ENCODE measurements around the gene AQP5.

AQP5 gene

GRCh38 chr12:49961111-49961922 is at the start of gene AQP5:
Gene AQP5 (plus strand): TSS chr12:49961872. CDS start chr12:49962018, 146 bp downstream.
- DNase-seq (ENCODE audit: low spot score), result no peak
- TF ChIP-seq CTCF (conservative IDR thresholded peaks at IDR 0.05; ENCODE audit: low read depth), result no peak
- CTCF ChIA-PET, result interaction anchor here (0.7 kb wide), 1 partner anchor 95 kb away, joined by 3 read pairs; no protein-coding TSS in a partner anchor
- peak within 1 kb of the TSS; percentile 53 for H3K27ac ChIP-seq
- POLR2A ChIA-PET (ENCODE audit: low non-redundant PET), result no interaction called here

- H3K27ac ChIP-seq, result no peak overlapping the region
- no peak for DNase-seq (ENCODE audit: low spot score)
- no peak for TF ChIP-seq CTCF (conservative IDR thresholded peaks at IDR 0.05; ENCODE audit: low read depth)
- ChIA-PET POLR2A (ENCODE audit: low non-redundant PET) (no interaction called here), CTCF (interaction anchor here (0.5 to 1.2 kb wide), 3 partner anchors 12 to 423 kb away, joined by 3 to 4 read pairs (median 3); no protein-coding TSS in a partner anchor)
Measured at GRCh38 chr12:49912345-49913255, 49.1 kb upstream of the AQP5 start.

GRCh38 chr12:49916129-49916919 is 45.3 kb upstream of the AQP5 start:
- no peak for DNase-seq (ENCODE audit: low spot score)
- TF ChIP-seq CTCF (conservative IDR thresholded peaks at IDR 0.05; ENCODE audit: low read depth), result no peak
- ChIA-PET POLR2A (ENCODE audit: low non-redundant PET) (no interaction called here), CTCF (interaction anchor here (0.9 kb wide), 1 partner anchor 78 kb away, joined by 4 read pairs; no protein-coding TSS in a partner anchor)
- no peak overlapping the region for H3K27ac ChIP-seq

GRCh38 chr12:49917166-49917787 is 44.4 kb upstream of the AQP5 start:
- CTCF ChIA-PET, result no interaction called here
- POLR2A ChIA-PET (ENCODE audit: low non-redundant PET), result no interaction called here
- no peak overlapping the region for H3K27ac ChIP-seq
- no peak for DNase-seq (ENCODE audit: low spot score)
- no peak for TF ChIP-seq CTCF (conservative IDR thresholded peaks at IDR 0.05; ENCODE audit: low read depth)

- no peak for TF ChIP-seq CTCF (conservative IDR thresholded peaks at IDR 0.05; ENCODE audit: low read depth)
- ChIA-PET CTCF (no interaction called here), POLR2A (ENCODE audit: low non-redundant PET) (no interaction called here)
- no peak overlapping the region for H3K27ac ChIP-seq
- no peak for DNase-seq (ENCODE audit: low spot score)
Measured at GRCh38 chr12:49917788-49918173, 43.9 kb upstream of the AQP5 start.
